Hepatocyte (in vitro differentiated cells): ENCODE measurements around the gene PCDHB8.
"Not testable (repeated sequence)": the region's sequence is repeated elsewhere in the genome, so short reads cannot be mapped to it uniquely, and the experiment has no call there.

Experiments used
- EZH2 ChIP-seq: fragments of 200-600 bp; sonication (generic); IDR thresholded peaks from 2 replicates; pipeline ENCODE4 v1.6.1; 2016; ENCODE audit warnings: antibody characterized with exemption, mild to moderate bottlenecking, borderline replicate concordance
- TF ChIP-seq, protein P1 (sequence below): fragments of 200-600 bp; sonication (generic); IDR thresholded peaks from 2 replicates; pipeline ENCODE4 v1.5.1; 2016; ENCODE audit warnings: antibody characterized with exemption, mild to moderate bottlenecking; ENCODE audit not compliant: poor library complexity

DNA sequence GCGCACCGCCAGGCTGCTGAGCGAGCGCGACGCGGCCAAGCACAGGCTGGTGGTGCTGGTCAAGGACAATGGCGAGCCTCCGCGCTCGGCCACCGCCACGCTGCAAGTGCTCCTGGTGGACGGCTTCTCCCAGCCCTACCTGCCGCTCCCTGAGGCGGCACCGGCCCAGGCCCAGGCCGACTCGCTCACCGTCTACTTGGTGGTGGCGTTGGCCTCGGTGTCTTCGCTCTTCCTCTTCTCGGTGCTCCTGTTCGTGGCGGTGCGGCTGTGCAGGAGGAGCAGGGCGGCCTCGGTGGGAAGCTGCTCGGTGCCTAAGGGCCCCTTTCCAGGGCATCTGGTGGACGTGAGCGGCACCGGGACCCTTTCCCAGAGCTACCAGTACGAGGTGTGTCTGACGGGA lies 24.1 kb downstream of the PCDHB8 start:
- TF ChIP-seq, protein P1, sequence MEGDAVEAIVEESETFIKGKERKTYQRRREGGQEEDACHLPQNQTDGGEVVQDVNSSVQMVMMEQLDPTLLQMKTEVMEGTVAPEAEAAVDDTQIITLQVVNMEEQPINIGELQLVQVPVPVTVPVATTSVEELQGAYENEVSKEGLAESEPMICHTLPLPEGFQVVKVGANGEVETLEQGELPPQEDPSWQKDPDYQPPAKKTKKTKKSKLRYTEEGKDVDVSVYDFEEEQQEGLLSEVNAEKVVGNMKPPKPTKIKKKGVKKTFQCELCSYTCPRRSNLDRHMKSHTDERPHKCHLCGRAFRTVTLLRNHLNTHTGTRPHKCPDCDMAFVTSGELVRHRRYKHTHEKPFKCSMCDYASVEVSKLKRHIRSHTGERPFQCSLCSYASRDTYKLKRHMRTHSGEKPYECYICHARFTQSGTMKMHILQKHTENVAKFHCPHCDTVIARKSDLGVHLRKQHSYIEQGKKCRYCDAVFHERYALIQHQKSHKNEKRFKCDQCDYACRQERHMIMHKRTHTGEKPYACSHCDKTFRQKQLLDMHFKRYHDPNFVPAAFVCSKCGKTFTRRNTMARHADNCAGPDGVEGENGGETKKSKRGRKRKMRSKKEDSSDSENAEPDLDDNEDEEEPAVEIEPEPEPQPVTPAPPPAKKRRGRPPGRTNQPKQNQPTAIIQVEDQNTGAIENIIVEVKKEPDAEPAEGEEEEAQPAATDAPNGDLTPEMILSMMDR, result not testable (repeated sequence)
- not testable (repeated sequence) for TF ChIP-seq EZH2
